Right atrium auricular region (tissue), 2 donors: Measurements from ENCODE around the gene PAGR1. TPM values are rescaled to one million over a fixed set of nuclear protein-coding genes. Genes with fewer than 3 reads are reported as not detected.
A peak's percentile ranks its signal among the peaks of the same experiment; 100 is the strongest.
"Not testable (repeated sequence)": the region's sequence is repeated elsewhere in the genome, so short reads cannot be mapped to it uniquely, and the experiment has no call there.

Source experiments
- DNase-seq: peaks from one replicate; pipeline ENCODE4 v3.0.0-alpha.2; 2019; ENCODE audit warnings: low spot score
- H3K27ac ChIP-seq, 2 donors: fragments of 200-600 bp; sonication (generic); 1 replicate in 1 of 2; 2 replicates in 1 of 2; pipeline ENCODE4 v1.5.1; 2016 to 2019
- H3K27me3 ChIP-seq, 2 donors: fragments of 200-600 bp; sonication (generic); one replicate each; pipeline versions ENCODE4 v1.5.1 to v1.6.0; 2017 to 2019
- H3K36me3 ChIP-seq: fragments of 200-600 bp; sonication (generic); one replicate; pipeline ENCODE4 v1.5.1; 2016
- H3K4me1 ChIP-seq, 2 donors: fragments of 200-600 bp; sonication (generic); one replicate each; pipeline versions ENCODE4 v1.5.1 to v1.6.0; 2017 to 2019
- H3K4me3 ChIP-seq, 2 donors: fragments of 200-600 bp; sonication (generic); 1 replicate in 1 of 2; 2 replicates in 1 of 2; pipeline ENCODE4 v1.5.1; 2017 to 2019; ENCODE audit warnings: mild to moderate bottlenecking in 1 of 2, moderate library complexity in 1 of 2
- H3K9me3 ChIP-seq, 2 donors: fragments of 200-600 bp; sonication (generic); one replicate each; pipeline ENCODE4 v1.5.1; 2019
- CTCF ChIP-seq, 2 donors: fragments of 200-600 bp; sonication (generic); IDR thresholded peaks; one replicate each; pipeline ENCODE4 v1.5.1; 2019; ENCODE audit warnings: antibody characterized with exemption in 2 of 2
- total RNA-seq, 2 donors: library from RNA; depleted of rRNA; stranded (reverse); fragments of >200 nt; gene quantifications; one replicate each; pipeline ENCODE4 v1.1.0, GENCODE V29; 2016

PAGR1 gene
- total RNA-seq, 2 donors from 2014 or later, result 23.5 to 27.3 TPM

DNA sequence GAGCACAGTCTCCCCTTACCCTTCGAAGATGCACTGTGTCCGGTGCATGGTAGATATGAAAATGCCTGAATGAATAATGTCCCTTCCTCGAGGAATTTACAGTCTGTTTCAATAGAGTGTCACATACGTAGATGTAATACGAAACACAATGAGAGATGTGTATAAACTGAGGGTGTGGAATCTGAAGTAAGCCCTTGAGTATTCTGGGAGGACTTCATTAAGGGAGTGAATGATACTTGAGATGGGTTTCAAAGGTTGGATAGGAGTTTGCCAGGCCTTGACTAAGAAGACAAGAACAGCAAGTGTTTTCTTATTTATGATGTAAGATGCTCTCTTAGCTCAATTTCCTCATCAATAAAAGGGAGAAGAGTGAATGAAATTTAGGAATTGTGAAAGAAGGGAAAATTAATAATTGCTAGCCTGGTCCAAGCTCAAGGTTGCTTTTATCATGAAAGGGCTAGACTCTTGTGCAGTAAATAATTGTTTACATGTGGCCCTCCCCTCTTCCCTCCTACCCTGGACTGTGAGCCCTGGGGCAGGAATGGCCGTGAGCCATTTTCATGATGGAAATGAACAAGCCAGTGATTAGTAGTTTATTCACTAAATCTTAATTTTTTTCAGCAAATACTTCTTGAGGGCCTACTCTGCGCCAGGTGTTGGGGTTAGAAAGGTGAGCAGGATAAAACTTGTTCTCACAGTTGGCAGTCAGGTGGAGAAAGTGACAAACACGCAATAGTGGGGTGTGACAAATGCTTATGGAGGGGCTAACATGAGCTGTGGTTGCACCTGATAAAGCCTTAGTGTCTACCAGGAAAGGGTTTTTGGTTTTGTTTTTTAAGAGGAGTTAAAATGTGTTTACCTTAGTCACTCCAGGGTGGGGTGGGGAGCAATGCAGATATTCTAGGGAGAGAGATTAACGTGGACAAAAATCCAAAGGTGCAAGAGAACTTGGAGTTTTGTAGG, 23.8 kb upstream of the PAGR1 start:
- Histone ChIP-seq H3K4me3 (peak overlapping the region in 1 of 2 donors; percentile 92), H3K4me1 (peaks cover 0 to 17% of the 10 kb centered on the region in 2 donors), H3K9me3 (no peaks in the 10 kb centered on the region), H3K27me3 (no peaks in the 10 kb centered on the region), H3K27ac (no peak overlapping the region), H3K36me3 (peaks cover 4% of the 10 kb centered on the region)
- DNase-seq, result no peak
- TF ChIP-seq CTCF (IDR thresholded peaks at IDR 0.05), result no peak

DNA sequence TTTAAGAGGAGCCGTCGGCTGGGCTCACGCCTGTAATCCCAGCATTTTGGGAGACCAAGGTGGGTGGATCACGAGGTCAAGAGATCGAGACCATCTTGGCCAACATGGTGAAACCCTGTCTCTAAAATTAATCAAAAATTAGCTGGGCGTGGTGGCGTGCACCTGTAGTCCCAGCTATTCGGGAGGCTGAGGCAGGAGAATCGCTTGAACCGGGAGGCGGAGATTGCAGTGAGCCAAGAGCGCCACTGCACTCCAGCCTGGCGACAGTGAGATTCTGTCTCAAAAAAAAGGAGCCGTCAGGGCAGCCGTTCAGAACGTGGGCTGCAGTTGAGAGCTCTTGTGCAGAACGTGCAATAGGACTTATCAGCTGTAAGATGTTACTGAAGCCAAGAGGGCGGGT, 22.8 kb upstream of the PAGR1 start:
- H3K27ac ChIP-seq, H3K9me3 ChIP-seq, DNase-seq, H3K36me3 ChIP-seq, H3K27me3 ChIP-seq, H3K4me3 ChIP-seq: not testable (repeated sequence)
- peaks cover 0 to 17% of the 10 kb centered on the region in 2 donors for H3K4me1 ChIP-seq

DNA sequence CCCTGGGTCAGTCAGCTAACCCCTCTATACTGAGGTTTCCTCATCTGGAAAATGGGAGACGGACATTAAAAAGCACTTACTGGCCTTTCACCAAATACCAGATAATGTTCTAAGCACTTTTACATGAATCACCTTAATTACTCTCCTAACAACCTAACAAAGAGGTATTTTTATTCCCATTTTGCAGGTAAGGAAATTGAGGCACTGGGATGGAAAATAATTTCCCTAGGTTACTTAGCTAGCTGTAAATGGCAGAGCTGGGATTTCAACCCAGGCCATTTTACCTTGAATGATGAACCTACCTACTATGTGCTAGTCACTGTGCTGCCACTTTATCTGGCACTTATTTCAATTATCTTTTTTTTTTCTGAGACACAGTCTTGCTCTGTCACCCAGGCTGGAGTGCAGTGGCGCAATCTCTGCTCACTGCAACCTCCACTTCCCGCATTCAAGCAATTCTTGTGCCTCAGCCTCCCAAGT, 21.7 kb upstream of the PAGR1 start:
- no peaks in the 10 kb centered on the region for H3K27me3 ChIP-seq
- peaks cover 0 to 17% of the 10 kb centered on the region in 2 donors for H3K4me1 ChIP-seq
- no peak for TF ChIP-seq CTCF (IDR thresholded peaks at IDR 0.05)
- no peaks in the 10 kb centered on the region for H3K9me3 ChIP-seq
- peaks cover 21% of the 10 kb centered on the region for H3K36me3 ChIP-seq
- H3K27ac ChIP-seq, result no peak overlapping the region
- DNase-seq, result no peak
- H3K4me3 ChIP-seq, result no peak overlapping the region

- TF ChIP-seq CTCF (IDR thresholded peaks at IDR 0.05), result no peak
- H3K27me3 ChIP-seq, result no peaks in the 10 kb centered on the region
- H3K36me3 ChIP-seq, result peaks cover 25% of the 10 kb centered on the region
- H3K9me3 ChIP-seq, result no peaks in the 10 kb centered on the region
- no peak overlapping the region for H3K4me3 ChIP-seq
- DNase-seq, result no peak
- peaks cover 0 to 19% of the 10 kb centered on the region in 2 donors for H3K4me1 ChIP-seq
- no peak overlapping the region for H3K27ac ChIP-seq
These were observed 13.5 kb upstream of the PAGR1 start for GRCh38 chr16:29802416-29802935.

DNA sequence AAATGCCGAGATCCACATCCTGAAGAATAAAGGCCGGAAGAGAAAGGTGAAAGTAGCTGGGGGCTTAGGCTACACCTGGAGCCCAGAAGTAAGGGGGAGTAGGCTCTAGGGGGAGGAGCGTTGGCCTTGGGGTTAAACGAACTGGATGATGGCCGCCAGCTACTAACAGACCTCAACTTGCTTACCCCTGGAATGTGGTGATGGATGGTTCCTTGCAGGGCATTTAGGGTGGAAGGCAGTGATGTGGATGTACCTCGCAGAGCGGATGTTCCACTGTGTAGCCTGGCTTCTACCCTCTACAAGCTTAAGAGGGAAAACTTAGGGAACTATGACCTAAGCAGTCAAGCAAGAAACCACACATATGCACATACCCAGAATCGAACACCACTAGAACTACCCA, 11.9 kb upstream of the PAGR1 start:
- H3K27me3 ChIP-seq, result no peaks in the 10 kb centered on the region
- no peaks in the 10 kb centered on the region for H3K9me3 ChIP-seq
- TF ChIP-seq CTCF (IDR thresholded peaks at IDR 0.05), result no peak
- no peak overlapping the region for H3K4me3 ChIP-seq
- peaks cover 0 to 35% of the 10 kb centered on the region in 2 donors for H3K4me1 ChIP-seq
- no peak for DNase-seq
- H3K27ac ChIP-seq, result peak overlapping the region in 1 of 2 donors; percentile 100
- peaks cover 20% of the 10 kb centered on the region for H3K36me3 ChIP-seq
